ENCODE data around the gene SMIM5. TPM values are rescaled to one million over a fixed set of nuclear protein-coding genes. Genes with fewer than 3 reads are reported as not detected.

SMIM5 gene
- total and polyA plus RNA-seq, 2 experiments from 2014 or later = 0.60 to 0.89 TPM

DNA sequence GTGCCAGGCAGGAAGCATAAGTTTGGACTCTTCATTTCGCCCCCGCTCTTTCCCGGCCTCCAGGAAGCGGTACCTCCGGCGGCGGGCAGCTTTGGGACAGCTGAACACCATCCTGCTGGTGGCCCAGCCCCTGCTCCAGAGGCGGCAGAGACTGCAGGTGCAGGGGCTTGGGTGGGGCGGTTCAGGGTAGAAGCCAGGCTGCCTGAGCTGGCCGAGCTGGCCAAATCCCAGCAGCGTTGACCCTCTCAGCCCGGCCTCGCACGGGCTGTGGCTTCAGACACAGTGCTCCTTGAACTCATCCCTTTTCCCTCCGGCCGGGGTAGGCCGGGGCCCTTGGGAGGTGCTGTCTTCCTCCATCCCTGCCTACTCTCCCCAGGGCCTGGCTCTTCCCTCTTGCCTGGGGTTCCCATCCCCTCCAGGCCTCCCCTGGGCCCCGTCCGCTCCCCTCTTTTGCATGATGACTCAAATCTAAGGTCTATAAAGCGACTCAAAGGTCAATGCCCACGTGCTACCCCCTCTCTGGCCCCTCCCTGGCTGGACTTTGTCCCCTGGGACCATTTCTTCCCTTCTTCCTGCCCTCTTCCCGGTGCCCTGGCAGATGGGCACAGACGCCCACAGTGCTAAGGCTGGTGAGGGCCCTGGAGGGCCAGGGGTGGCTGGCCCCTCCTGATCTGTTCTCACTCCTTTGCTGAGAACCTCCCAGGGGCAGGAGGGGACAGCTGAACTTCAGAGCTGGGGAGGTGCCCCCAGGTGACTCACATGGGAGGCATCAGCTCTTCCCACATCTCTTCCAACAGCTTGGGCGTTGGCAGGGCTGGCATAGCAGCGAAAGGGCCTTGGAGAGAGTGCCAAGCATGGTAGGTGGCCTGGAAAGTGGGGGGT, 22.9 kb upstream of the SMIM5 start:
- Histone ChIP-seq H3K27me3 (no peaks in the 10 kb centered on the region), H3K4me1 (ENCODE audit: low read depth) (no peaks in the 10 kb centered on the region), H3K36me3 (no peaks in the 10 kb centered on the region), H3K9me3 (ENCODE audit: low read depth) (no peaks in the 10 kb centered on the region), H3K27ac (no peak overlapping the region), H3K4me3 (no peak overlapping the region)
- no peak for DNase-seq (ENCODE audit: low read depth in 1 of 2, low spot score in 1 of 2)
- TF ChIP-seq, protein P1, sequence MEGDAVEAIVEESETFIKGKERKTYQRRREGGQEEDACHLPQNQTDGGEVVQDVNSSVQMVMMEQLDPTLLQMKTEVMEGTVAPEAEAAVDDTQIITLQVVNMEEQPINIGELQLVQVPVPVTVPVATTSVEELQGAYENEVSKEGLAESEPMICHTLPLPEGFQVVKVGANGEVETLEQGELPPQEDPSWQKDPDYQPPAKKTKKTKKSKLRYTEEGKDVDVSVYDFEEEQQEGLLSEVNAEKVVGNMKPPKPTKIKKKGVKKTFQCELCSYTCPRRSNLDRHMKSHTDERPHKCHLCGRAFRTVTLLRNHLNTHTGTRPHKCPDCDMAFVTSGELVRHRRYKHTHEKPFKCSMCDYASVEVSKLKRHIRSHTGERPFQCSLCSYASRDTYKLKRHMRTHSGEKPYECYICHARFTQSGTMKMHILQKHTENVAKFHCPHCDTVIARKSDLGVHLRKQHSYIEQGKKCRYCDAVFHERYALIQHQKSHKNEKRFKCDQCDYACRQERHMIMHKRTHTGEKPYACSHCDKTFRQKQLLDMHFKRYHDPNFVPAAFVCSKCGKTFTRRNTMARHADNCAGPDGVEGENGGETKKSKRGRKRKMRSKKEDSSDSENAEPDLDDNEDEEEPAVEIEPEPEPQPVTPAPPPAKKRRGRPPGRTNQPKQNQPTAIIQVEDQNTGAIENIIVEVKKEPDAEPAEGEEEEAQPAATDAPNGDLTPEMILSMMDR (IDR thresholded peaks at IDR 0.05; ENCODE audit: low read depth, low read length) = no peak

DNA sequence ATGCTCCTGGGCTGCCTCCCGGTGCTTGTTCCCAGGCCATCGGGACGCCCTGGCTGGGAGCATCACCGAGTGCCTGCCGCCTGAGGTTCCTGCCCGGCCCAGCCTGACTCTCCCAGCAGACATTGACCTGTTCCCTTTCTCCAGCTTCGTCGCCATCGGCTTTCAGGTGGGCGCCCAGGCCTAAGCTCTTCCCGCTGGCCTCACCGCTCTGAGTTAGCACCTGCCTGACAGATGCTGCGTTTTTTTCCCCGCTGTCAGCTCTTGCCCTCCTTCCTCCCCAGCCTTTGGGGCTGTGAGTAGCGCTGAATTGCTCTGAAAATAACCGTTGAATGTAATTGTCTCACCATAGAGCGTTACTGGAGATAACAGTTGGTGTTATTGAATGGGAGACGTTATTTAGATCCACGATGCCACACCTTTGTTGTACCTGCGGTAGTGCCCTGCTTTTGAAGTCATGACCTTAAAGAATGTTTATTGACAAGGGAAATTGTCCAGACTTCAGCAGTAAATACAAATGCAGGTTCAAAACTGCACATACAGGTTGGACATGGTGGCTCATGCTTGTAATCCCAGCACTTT, 21.3 kb upstream of the SMIM5 start:
- Histone ChIP-seq H3K36me3 (no peaks in the 10 kb centered on the region), H3K4me1 (ENCODE audit: low read depth) (no peaks in the 10 kb centered on the region), H3K27me3 (no peaks in the 10 kb centered on the region), H3K9me3 (ENCODE audit: low read depth) (no peaks in the 10 kb centered on the region), H3K27ac (no peak overlapping the region), H3K4me3 (no peak overlapping the region)
- DNase-seq (ENCODE audit: low read depth in 1 of 2, low spot score in 1 of 2) = no peak
- TF ChIP-seq, protein P1 (IDR thresholded peaks at IDR 0.05; ENCODE audit: low read depth, low read length) = no peak

DNA sequence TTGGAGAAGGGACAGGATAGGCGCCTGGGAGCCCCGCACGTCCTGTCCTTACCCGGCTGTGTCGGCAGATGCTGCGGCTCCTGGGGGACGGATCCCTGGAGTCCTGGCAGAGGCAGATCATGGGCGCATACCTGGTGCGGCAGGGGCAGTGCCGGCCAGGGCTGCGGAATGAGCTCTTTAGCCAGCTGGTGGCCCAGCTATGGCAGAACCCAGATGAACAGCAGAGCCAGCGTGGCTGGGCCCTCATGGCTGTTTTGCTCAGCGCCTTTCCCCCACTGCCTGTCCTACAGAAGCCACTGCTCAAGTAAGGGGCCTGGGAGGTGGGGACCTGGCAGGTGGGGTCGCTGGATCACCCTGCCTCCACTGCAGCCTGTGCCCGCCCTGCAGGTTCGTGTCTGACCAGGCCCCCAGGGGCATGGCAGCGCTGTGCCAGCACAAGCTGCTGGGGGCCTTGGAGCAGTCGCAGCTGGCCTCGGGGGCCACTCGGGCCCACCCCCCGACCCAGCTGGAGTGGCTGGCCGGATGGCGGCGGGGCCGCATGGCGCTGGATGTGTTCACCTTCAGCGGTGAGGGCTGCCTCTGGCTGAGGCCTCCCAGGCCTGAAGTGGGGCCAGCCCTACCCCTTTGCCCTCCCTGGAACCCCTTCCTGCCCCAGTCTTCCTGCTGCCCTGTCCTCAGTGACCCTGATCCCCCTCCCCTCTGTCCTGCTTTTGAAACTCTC, 20.2 kb upstream of the SMIM5 start:
- Histone ChIP-seq H3K27ac (no peak overlapping the region), H3K4me1 (ENCODE audit: low read depth) (no peaks in the 10 kb centered on the region), H3K4me3 (no peak overlapping the region), H3K9me3 (ENCODE audit: low read depth) (no peaks in the 10 kb centered on the region), H3K36me3 (no peaks in the 10 kb centered on the region), H3K27me3 (no peaks in the 10 kb centered on the region)
- no peak for DNase-seq (ENCODE audit: low read depth in 1 of 2, low spot score in 1 of 2)
- TF ChIP-seq, protein P1 (IDR thresholded peaks at IDR 0.05; ENCODE audit: low read depth, low read length) = no peak

DNA sequence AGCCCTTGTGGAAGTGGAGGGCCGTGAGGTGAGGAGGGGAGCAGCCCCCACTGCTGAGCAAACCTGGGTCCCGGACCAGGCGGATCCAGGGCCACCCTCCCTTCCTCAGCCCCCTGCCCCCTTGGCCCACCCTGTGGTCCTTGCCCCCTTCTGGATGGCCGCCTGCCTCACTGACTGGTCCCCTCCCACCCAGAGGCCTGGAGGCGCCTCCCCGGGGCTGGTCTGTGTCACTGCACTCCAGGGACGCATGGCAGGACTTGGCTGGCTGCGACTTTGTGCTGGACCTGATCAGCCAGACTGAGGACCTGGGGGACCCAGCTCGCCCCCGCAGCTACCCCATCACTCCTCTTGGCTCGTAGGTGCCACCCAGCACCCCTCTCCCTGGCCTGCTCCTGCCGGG, 19.2 kb upstream of the SMIM5 start:
- no peaks in the 10 kb centered on the region for H3K9me3 ChIP-seq (ENCODE audit: low read depth)
- TF ChIP-seq, protein P1 (IDR thresholded peaks at IDR 0.05; ENCODE audit: low read depth, low read length) = no peak
- H3K36me3 ChIP-seq = no peaks in the 10 kb centered on the region
- no peaks in the 10 kb centered on the region for H3K27me3 ChIP-seq
- DNase-seq (ENCODE audit: low read depth in 1 of 2, low spot score in 1 of 2) = no peak
- no peak overlapping the region for H3K27ac ChIP-seq
- H3K4me1 ChIP-seq (ENCODE audit: low read depth) = no peaks in the 10 kb centered on the region
- no peak overlapping the region for H3K4me3 ChIP-seq

DNA sequence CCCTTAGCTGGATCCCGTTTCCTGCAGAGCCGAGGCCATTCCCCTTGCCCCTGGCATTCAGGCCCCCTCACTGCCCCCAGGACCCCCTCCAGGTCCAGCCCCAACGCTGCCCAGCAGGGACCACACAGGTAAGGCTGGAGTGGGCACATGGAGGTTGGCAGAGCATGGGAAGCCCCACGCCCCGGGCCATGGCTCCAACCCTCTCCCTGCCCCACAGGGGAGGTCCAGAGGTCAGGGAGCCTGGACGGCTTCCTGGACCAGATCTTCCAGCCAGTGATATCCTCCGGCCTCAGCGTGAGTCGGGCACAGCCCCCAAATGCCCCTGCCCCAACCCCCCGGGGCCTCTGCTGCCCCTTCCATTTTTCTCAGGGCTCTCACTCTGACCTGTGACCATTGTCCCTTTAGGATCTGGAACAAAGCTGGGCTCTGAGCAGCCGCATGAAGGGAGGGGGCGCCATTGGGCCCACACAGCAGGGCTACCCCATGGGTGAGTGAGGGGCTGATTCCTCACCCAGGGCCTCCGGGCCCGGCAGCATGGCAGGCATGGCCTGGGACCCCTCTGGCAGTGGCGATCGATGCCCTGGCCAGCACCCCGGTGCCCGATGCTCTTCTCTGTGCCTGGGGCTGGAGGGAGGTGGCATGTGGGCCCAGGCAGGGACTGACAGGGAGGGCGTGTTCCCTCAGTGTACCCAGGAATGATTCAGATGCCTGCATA, 18.5 kb upstream of the SMIM5 start:
- DNase-seq (ENCODE audit: low read depth in 1 of 2, low spot score in 1 of 2) = no peak
- Histone ChIP-seq H3K36me3 (no peaks in the 10 kb centered on the region), H3K9me3 (ENCODE audit: low read depth) (no peaks in the 10 kb centered on the region), H3K27ac (no peak overlapping the region), H3K4me1 (ENCODE audit: low read depth) (no peaks in the 10 kb centered on the region), H3K27me3 (no peaks in the 10 kb centered on the region), H3K4me3 (no peak overlapping the region)
- TF ChIP-seq, protein P1 (IDR thresholded peaks at IDR 0.05; ENCODE audit: low read depth, low read length) = no peak

Data from cardiac muscle cell (in vitro differentiated cells and primary cell).